H9 (cell line): ENCODE data around the gene IL18R1. TPM values are rescaled to one million over a fixed set of nuclear protein-coding genes. Genes with fewer than 3 reads are reported as not detected.

Experiments
- DNase-seq: peaks from one replicate; pipeline ENCODE4 v3.0.0-alpha.2; 2017
- H2AFZ ChIP-seq: one replicate; pipeline ENCODE4 v1.6.1; 2013; ENCODE audit warnings: mild to moderate bottlenecking, low read length, control low read depth, moderate library complexity
- H2AK5ac ChIP-seq: 2 replicates; pipeline ENCODE4 v1.6.1; 2013; ENCODE audit warnings: low read length, control low read depth, mixed read lengths; ENCODE audit not compliant: insufficient read length
- H2BK120ac ChIP-seq: one replicate; pipeline ENCODE4 v1.6.1; 2013; ENCODE audit warnings: low read depth, mild to moderate bottlenecking, low read length, control low read depth, inconsistent platforms; ENCODE audit not compliant: poor library complexity, severe bottlenecking
- H2BK12ac ChIP-seq: 2 replicates; pipeline ENCODE4 v1.6.1; 2013; ENCODE audit warnings: low read length, control low read depth, mixed read lengths, low read depth; ENCODE audit not compliant: insufficient read length
- H2BK15ac ChIP-seq: 2 replicates; pipeline ENCODE4 v1.6.1; 2013; ENCODE audit warnings: low read depth, low read length, control low read depth
- H2BK20ac ChIP-seq: one replicate; pipeline ENCODE4 v1.6.1; 2013; ENCODE audit warnings: low read depth, mild to moderate bottlenecking, low read length, control low read depth, inconsistent platforms; ENCODE audit not compliant: poor library complexity, severe bottlenecking
- H2BK5ac ChIP-seq: 2 replicates; pipeline ENCODE4 v1.6.1; 2013; ENCODE audit warnings: low read length, control low read depth, mixed read lengths; ENCODE audit not compliant: insufficient read length
- H3K14ac ChIP-seq: 2 replicates; pipeline ENCODE4 v1.6.1; 2013; ENCODE audit warnings: low read length, control low read depth; ENCODE audit not compliant: insufficient read depth
- H3K18ac ChIP-seq: 2 replicates; pipeline ENCODE4 v1.6.1; 2013; ENCODE audit warnings: low read depth, mild to moderate bottlenecking, mixed read lengths, low read length, control low read depth; ENCODE audit not compliant: insufficient read length
- H3K23ac ChIP-seq: 2 replicates; pipeline ENCODE4 v1.6.1; 2013; ENCODE audit warnings: low read length, control low read depth, mixed read lengths, low read depth; ENCODE audit not compliant: insufficient read length
- H3K23me2 ChIP-seq: 2 replicates; pipeline ENCODE4 v1.6.1; 2013; ENCODE audit warnings: low read depth, mild to moderate bottlenecking, mixed read lengths, low read length, control low read depth; ENCODE audit not compliant: insufficient read length, poor library complexity, severe bottlenecking
- H3K27ac ChIP-seq: 2 replicates; pipeline ENCODE4 v1.5.1; 2013; ENCODE audit warnings: low read length, control low read depth, mixed read lengths, low read depth; ENCODE audit not compliant: insufficient read length
- H3K27me3 ChIP-seq: 2 replicates; pipeline ENCODE4 v1.6.1; 2013; ENCODE audit warnings: low read length, control low read depth, inconsistent platforms; ENCODE audit not compliant: insufficient read depth
- H3K4ac ChIP-seq: 2 replicates; pipeline ENCODE4 v1.6.1; 2013; ENCODE audit warnings: low read depth, mild to moderate bottlenecking, control low read depth, inconsistent platforms, low read length, moderate library complexity
- H3K4me1 ChIP-seq: 2 replicates; pipeline ENCODE4 v1.6.1; 2013; ENCODE audit warnings: low read length, control low read depth, inconsistent platforms; ENCODE audit not compliant: insufficient read depth
- H3K4me2 ChIP-seq: 2 replicates; pipeline ENCODE4 v1.6.1; 2013; ENCODE audit warnings: low read length, control low read depth, mixed read lengths; ENCODE audit not compliant: insufficient read length, insufficient read depth
- H3K56ac ChIP-seq: 2 replicates; pipeline ENCODE4 v1.6.1; 2013; ENCODE audit warnings: low read depth, mild to moderate bottlenecking, mixed read lengths, low read length, control low read depth; ENCODE audit not compliant: insufficient read length
- H3K79me1 ChIP-seq: 2 replicates; pipeline ENCODE4 v1.6.1; 2013; ENCODE audit warnings: low read depth, mild to moderate bottlenecking, moderate library complexity, low read length, control low read depth, inconsistent platforms; ENCODE audit not compliant: insufficient read depth, poor library complexity, severe bottlenecking
- H3K79me2 ChIP-seq: 2 replicates; pipeline ENCODE4 v1.6.1; 2013; ENCODE audit warnings: low read length, control low read depth, inconsistent platforms; ENCODE audit not compliant: insufficient read depth
- H3K9ac ChIP-seq: 2 replicates; pipeline ENCODE4 v1.6.1; 2013; ENCODE audit warnings: low read length, control low read depth, mixed read lengths; ENCODE audit not compliant: insufficient read length; ENCODE audit errors: extremely low read depth
- H3K9me3 ChIP-seq: one replicate; pipeline ENCODE4 v1.6.1; 2013; ENCODE audit warnings: low read depth, low read length, inconsistent platforms; ENCODE audit not compliant: control insufficient read depth
- H3T11ph ChIP-seq: one replicate; pipeline ENCODE4 v1.6.1; 2013; ENCODE audit warnings: mild to moderate bottlenecking, low read length, control low read depth, inconsistent platforms
- H4K20me1 ChIP-seq: one replicate; pipeline ENCODE4 v1.6.1; 2013; ENCODE audit not compliant: control insufficient read depth, insufficient read length, insufficient read depth
- H4K5ac ChIP-seq: 2 replicates; pipeline ENCODE4 v1.6.1; 2013; ENCODE audit warnings: low read depth, mild to moderate bottlenecking, mixed read lengths, low read length, control low read depth; ENCODE audit not compliant: insufficient read length
- H4K8ac ChIP-seq: replicated peaks from 2 replicates; pipeline ENCODE4 v1.6.1; 2013; ENCODE audit warnings: low read length, control low read depth, mixed read lengths, low read depth; ENCODE audit not compliant: insufficient read length
- H4K91ac ChIP-seq: 2 replicates; pipeline ENCODE4 v1.6.1; 2013; ENCODE audit warnings: low read depth, mild to moderate bottlenecking, moderate library complexity, mixed read lengths, low read length, control low read depth; ENCODE audit not compliant: insufficient read length
- H3K27ac Mint-ChIP-seq, 3 experiments: 2 replicates in 2 of 3; 3 replicates in 1 of 3; pipeline ENCODE4 v1.8.0; 2020 to 2021; ENCODE audit warnings: mixed read lengths in 3 of 3, mild to moderate bottlenecking in 1 of 3, moderate library complexity in 1 of 3
- H3K27me3 Mint-ChIP-seq: 2 replicates; pipeline ENCODE4 v1.8.0; 2021; ENCODE audit warnings: low read depth, mild to moderate bottlenecking, moderate library complexity, mixed read lengths
- H3K36me3 Mint-ChIP-seq, 3 experiments: 2 replicates in 2 of 3; 3 replicates in 1 of 3; pipeline ENCODE4 v1.8.0; 2020 to 2021; ENCODE audit warnings: low read depth in 3 of 3, mixed read lengths in 3 of 3; ENCODE audit not compliant: insufficient read depth in 1 of 3
- H3K4me1 Mint-ChIP-seq, 2 experiments: 2 replicates each; pipeline ENCODE4 v1.8.0; 2020; ENCODE audit warnings: mixed read lengths in 2 of 2
- H3K4me3 Mint-ChIP-seq, 2 experiments: 2 replicates in 1 of 2; 3 replicates in 1 of 2; pipeline ENCODE4 v1.8.0; 2020 to 2021; ENCODE audit warnings: mild to moderate bottlenecking in 2 of 2, mixed read lengths in 2 of 2, moderate library complexity in 1 of 2
- H3K9me3 Mint-ChIP-seq, 2 experiments: 2 replicates in 1 of 2; 3 replicates in 1 of 2; pipeline ENCODE4 v1.8.0; 2020; ENCODE audit warnings: mild to moderate bottlenecking in 2 of 2, mixed read lengths in 2 of 2, moderate library complexity in 1 of 2
- WGBS: extraction: QIAGEN DNeasy Blood & Tissue Kit; methylation state at CpG from one replicate; pipeline ENCODE4 v1.1.7; 2013; ENCODE audit warnings: missing lambda C conversion rate, low lambda C conversion rate, mixed read lengths; ENCODE audit not compliant: insufficient read length; ENCODE audit errors: extremely low coverage; 5-methylcytosine and 5-hydroxymethylcytosine counted together
- total RNA-seq: library from RNA; stranded (reverse); gene quantifications from 2 replicates; pipeline ENCODE4 v1.2.1, GENCODE V29; 2021
- TF ChIP-seq, protein P1 (sequence below): fragments of 200-600 bp; sonication (generic); conservative IDR thresholded peaks from 3 replicates; pipeline ENCODE4 v1.8.0; 2021; ENCODE audit warnings: antibody characterized with exemption, mild to moderate bottlenecking

The IL18R1 gene
- total RNA-seq, 1 experiment from 2014 or later = not detected

DNA sequence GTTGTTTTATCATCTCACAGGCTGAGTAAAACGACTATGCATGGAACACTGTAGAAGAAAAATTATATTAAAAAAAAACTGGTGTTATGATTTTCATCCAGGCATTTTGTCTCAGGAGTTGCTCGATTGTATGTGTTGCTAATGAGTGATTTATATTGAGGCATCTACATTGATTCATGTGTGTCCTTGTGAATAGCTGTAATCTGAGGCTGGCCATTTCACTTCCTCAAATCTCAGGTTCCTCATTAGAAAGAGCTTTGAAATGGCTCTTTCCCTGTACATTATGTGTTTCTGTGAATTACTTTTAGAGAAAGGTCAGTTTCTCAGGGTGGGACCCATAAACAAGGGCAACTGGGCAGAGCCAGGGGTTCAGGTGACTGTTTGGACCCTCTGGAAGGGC is 2.3 kb downstream of the IL18R1 start:
- no peak overlapping the region for H4K91ac ChIP-seq
- H3K56ac ChIP-seq = no peak overlapping the region
- H2BK12ac ChIP-seq = no peak overlapping the region
- no peaks in the 10 kb centered on the region for H3K9me3 ChIP-seq
- H3K4ac ChIP-seq = no peak overlapping the region
- Mint-ChIP-seq H3K36me3 (no peaks in the 10 kb centered on the region), H3K27me3 (peaks cover 36% of the 10 kb centered on the region), H3K27ac (no peak overlapping the region), H3K4me1 (peaks cover 12% of the 10 kb centered on the region in 2 experiments), H3K9me3 (no peaks in the 10 kb centered on the region), H3K4me3 (no peak overlapping the region)
- no peak overlapping the region for H3K4me2 ChIP-seq
- H3K14ac ChIP-seq = no peak overlapping the region
- no peak overlapping the region for H2BK120ac ChIP-seq
- no peak overlapping the region for H2BK5ac ChIP-seq
- peaks cover 2% of the 10 kb centered on the region; the same call in 1 of the 2 replicates for H3K4me1 ChIP-seq
- TF ChIP-seq, protein P1, sequence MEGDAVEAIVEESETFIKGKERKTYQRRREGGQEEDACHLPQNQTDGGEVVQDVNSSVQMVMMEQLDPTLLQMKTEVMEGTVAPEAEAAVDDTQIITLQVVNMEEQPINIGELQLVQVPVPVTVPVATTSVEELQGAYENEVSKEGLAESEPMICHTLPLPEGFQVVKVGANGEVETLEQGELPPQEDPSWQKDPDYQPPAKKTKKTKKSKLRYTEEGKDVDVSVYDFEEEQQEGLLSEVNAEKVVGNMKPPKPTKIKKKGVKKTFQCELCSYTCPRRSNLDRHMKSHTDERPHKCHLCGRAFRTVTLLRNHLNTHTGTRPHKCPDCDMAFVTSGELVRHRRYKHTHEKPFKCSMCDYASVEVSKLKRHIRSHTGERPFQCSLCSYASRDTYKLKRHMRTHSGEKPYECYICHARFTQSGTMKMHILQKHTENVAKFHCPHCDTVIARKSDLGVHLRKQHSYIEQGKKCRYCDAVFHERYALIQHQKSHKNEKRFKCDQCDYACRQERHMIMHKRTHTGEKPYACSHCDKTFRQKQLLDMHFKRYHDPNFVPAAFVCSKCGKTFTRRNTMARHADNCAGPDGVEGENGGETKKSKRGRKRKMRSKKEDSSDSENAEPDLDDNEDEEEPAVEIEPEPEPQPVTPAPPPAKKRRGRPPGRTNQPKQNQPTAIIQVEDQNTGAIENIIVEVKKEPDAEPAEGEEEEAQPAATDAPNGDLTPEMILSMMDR = no peak
- H3T11ph ChIP-seq = no peak overlapping the region
- no peaks in the 10 kb centered on the region for H4K20me1 ChIP-seq
- no peaks in the 10 kb centered on the region for H3K79me2 ChIP-seq
- H3K27me3 ChIP-seq = no peaks in the 10 kb centered on the region; the same call in 1 of the 2 replicates
- no peak overlapping the region for H2BK15ac ChIP-seq
- DNase-seq = no peak
- H3K23me2 ChIP-seq = no peaks in the 10 kb centered on the region
- no peak overlapping the region for H3K27ac ChIP-seq
- H3K18ac ChIP-seq = no peak overlapping the region
- H4K8ac ChIP-seq = no peak overlapping the region
- no peak overlapping the region for H3K23ac ChIP-seq
- H3K9ac ChIP-seq = no peak overlapping the region
- H2AFZ ChIP-seq = no peak overlapping the region
- H3K79me1 ChIP-seq = no peaks in the 10 kb centered on the region
- H2BK20ac ChIP-seq = no peak overlapping the region
- H4K5ac ChIP-seq = no peak overlapping the region
- no CpG with 5 or more reads among the region's 2 CpGs for WGBS
- H2AK5ac ChIP-seq = no peak overlapping the region
